Measurements from ENCODE around the gene MRPL12. TPM values are rescaled to one million over a fixed set of nuclear protein-coding genes. Genes with fewer than 3 reads are reported as not detected.

MRPL12 gene
- total RNA-seq, 1 donor from 2014 or later: 11.6 TPM

- TF ChIP-seq CTCF (IDR thresholded peaks at IDR 0.05; ENCODE audit: insufficient read depth, low read length, severe bottlenecking): no peak
- no peaks in the 10 kb centered on the region for H3K27me3 ChIP-seq (ENCODE audit: control insufficient read depth, insufficient read depth, low read length)
- no peak for FAIRE-seq
- peaks cover 29% of the 10 kb centered on the region for H3K36me3 ChIP-seq (ENCODE audit: control insufficient read depth, insufficient read depth, low read length)
- DNase-seq (ENCODE audit: low read depth): no peak
- peak overlapping the region; percentile 96 for H3K4me3 ChIP-seq (ENCODE audit: low read depth, low read length)
Observed at GRCh38 chr17:81683208-81683583, 20.0 kb upstream of the MRPL12 start.

- Histone ChIP-seq H3K27me3 (ENCODE audit: control insufficient read depth, insufficient read depth, low read length) (no peaks in the 10 kb centered on the region), H3K36me3 (ENCODE audit: control insufficient read depth, insufficient read depth, low read length) (peaks cover 35% of the 10 kb centered on the region), H3K4me3 (ENCODE audit: low read depth, low read length) (peak within 1 kb of the TSS; percentile 96)
- TF ChIP-seq CTCF (IDR thresholded peaks at IDR 0.05; ENCODE audit: insufficient read depth, low read length, severe bottlenecking): no peak
- no peak for FAIRE-seq
- peak; percentile 94 for DNase-seq (ENCODE audit: low read depth)
Observed at GRCh38 chr17:81683584-81684441, 19.4 kb upstream of the MRPL12 start, which contains the start of the genes ARL16 and HGS. TSS of gene ARL16 (minus strand) at chr17:81683797. CDS start at chr17:81683753, 44 bp downstream. TSS of gene HGS (plus strand) at chr17:81684011. CDS start at chr17:81684067, 56 bp downstream.

- no peak for FAIRE-seq
- no peak for TF ChIP-seq CTCF (IDR thresholded peaks at IDR 0.05; ENCODE audit: insufficient read depth, low read length, severe bottlenecking)
- DNase-seq (ENCODE audit: low read depth): peak; percentile 76
- H3K4me3 ChIP-seq (ENCODE audit: low read depth, low read length): peak overlapping the region; percentile 96
- peaks cover 39% of the 10 kb centered on the region for H3K36me3 ChIP-seq (ENCODE audit: control insufficient read depth, insufficient read depth, low read length)
- H3K27me3 ChIP-seq (ENCODE audit: control insufficient read depth, insufficient read depth, low read length): no peaks in the 10 kb centered on the region
Observed at GRCh38 chr17:81684442-81684911, 18.7 kb upstream of the MRPL12 start.

GRCh38 chr17:81685108-81685507 lies 18.1 kb upstream of the MRPL12 start:
- no peak for FAIRE-seq
- DNase-seq (ENCODE audit: low read depth): peak; percentile 85
- no peaks in the 10 kb centered on the region for H3K27me3 ChIP-seq (ENCODE audit: control insufficient read depth, insufficient read depth, low read length)
- peak overlapping the region; percentile 96 for H3K4me3 ChIP-seq (ENCODE audit: low read depth, low read length)
- peaks cover 43% of the 10 kb centered on the region for H3K36me3 ChIP-seq (ENCODE audit: control insufficient read depth, insufficient read depth, low read length)
- TF ChIP-seq CTCF (IDR thresholded peaks at IDR 0.05; ENCODE audit: insufficient read depth, low read length, severe bottlenecking): no peak

- FAIRE-seq (no peak), DNase-seq (ENCODE audit: low read depth) (no peak)
- H3K4me3 ChIP-seq (ENCODE audit: low read depth, low read length): no peak overlapping the region
- peaks cover 46% of the 10 kb centered on the region for H3K36me3 ChIP-seq (ENCODE audit: control insufficient read depth, insufficient read depth, low read length)
- TF ChIP-seq CTCF (IDR thresholded peaks at IDR 0.05; ENCODE audit: insufficient read depth, low read length, severe bottlenecking): no peak
- no peaks in the 10 kb centered on the region for H3K27me3 ChIP-seq (ENCODE audit: control insufficient read depth, insufficient read depth, low read length)
Observed at GRCh38 chr17:81686614-81687013, 16.6 kb upstream of the MRPL12 start.
